Liver (tissue), 9 donors: ENCODE data around the gene MARCHF11. TPM values are rescaled to one million over a fixed set of nuclear protein-coding genes. Genes with fewer than 3 reads are reported as not detected.

Experiments
- DNase-seq: peaks from one replicate; pipeline ENCODE4 v3.0.0-alpha.2; 2017; ENCODE audit warnings: low spot score
- H3K27ac ChIP-seq, 2 donors: one replicate each; pipeline ENCODE4 v1.7.0; 2013; ENCODE audit warnings: inconsistent platforms in 2 of 2, low read length in 2 of 2, control low read depth in 1 of 2, low read depth in 1 of 2, mild to moderate bottlenecking in 1 of 2
- H3K27me3 ChIP-seq, 4 donors: one replicate each; pipeline versions ENCODE4 v1.6.1 to v1.7.0; 2013; ENCODE audit warnings: low read length in 3 of 4, inconsistent platforms in 1 of 4, mild to moderate bottlenecking in 1 of 4, moderate library complexity in 1 of 4; ENCODE audit not compliant: control insufficient read depth in 4 of 4, insufficient read depth in 4 of 4
- H3K36me3 ChIP-seq, 4 donors: one replicate each; pipeline versions ENCODE4 v1.6.1 to v1.7.0; 2013; ENCODE audit warnings: low read length in 3 of 4, mild to moderate bottlenecking in 3 of 4, low read depth in 1 of 4, moderate library complexity in 1 of 4; ENCODE audit not compliant: control insufficient read depth in 4 of 4, insufficient read depth in 3 of 4
- H3K4me1 ChIP-seq, 4 donors: one replicate each; pipeline versions ENCODE4 v1.6.1 to v1.7.0; 2013; ENCODE audit warnings: low read length in 3 of 4, mild to moderate bottlenecking in 3 of 4, moderate library complexity in 1 of 4; ENCODE audit not compliant: control insufficient read depth in 4 of 4, insufficient read depth in 4 of 4
- H3K4me3 ChIP-seq, 3 donors: one replicate each; pipeline versions ENCODE4 v1.6.1 to v1.7.0; 2013; ENCODE audit warnings: low read length in 3 of 3, control low read depth in 1 of 3, low read depth in 1 of 3, mild to moderate bottlenecking in 1 of 3
- H3K9ac ChIP-seq, 2 donors: one replicate each; pipeline ENCODE4 v1.7.0; 2013; ENCODE audit warnings: low read length in 2 of 2, mild to moderate bottlenecking in 2 of 2, moderate library complexity in 2 of 2, control low read depth in 1 of 2, low read depth in 1 of 2
- H3K9me3 ChIP-seq, 4 donors: one replicate each; pipeline versions ENCODE4 v1.6.1 to v1.7.0; 2013; ENCODE audit warnings: low read length in 3 of 4; ENCODE audit not compliant: control insufficient read depth in 4 of 4
- CTCF ChIP-seq: fragments of 150-350 bp; IDR thresholded peaks from 2 replicates; pipeline ENCODE4 v1.5.1; 2017; ENCODE audit warnings: improper control_type of control experiment, low read depth, low read length; ENCODE audit not compliant: missing input control
- EGR1 ChIP-seq, 2 donors: IDR thresholded peaks; 2 replicates each; pipeline ENCODE4 v1.6.1; 2016 to 2018; ENCODE audit warnings: antibody characterized with exemption in 2 of 2, low read depth in 2 of 2
- FOXA1 ChIP-seq: IDR thresholded peaks from 2 replicates; pipeline ENCODE4 v1.6.1; 2016; ENCODE audit warnings: antibody characterized with exemption
- GABPA ChIP-seq, 2 donors: IDR thresholded peaks in 1 of 2; conservative IDR thresholded peaks in 1 of 2; 2 replicates each; pipeline ENCODE4 v1.6.1; 2016; ENCODE audit warnings: antibody characterized with exemption in 2 of 2, mild to moderate bottlenecking in 1 of 2, moderate library complexity in 1 of 2
- HNF4A ChIP-seq, 2 donors: conservative IDR thresholded peaks; 2 replicates each; pipeline ENCODE4 v1.6.1; 2016; ENCODE audit warnings: antibody characterized with exemption in 2 of 2, mild to moderate bottlenecking in 2 of 2
- JUND ChIP-seq, 2 donors: IDR thresholded peaks; 2 replicates each; pipeline ENCODE4 v1.6.1; 2016; ENCODE audit warnings: antibody characterized with exemption in 2 of 2
- MAX ChIP-seq: IDR thresholded peaks from 2 replicates; pipeline ENCODE4 v1.6.1; 2016; ENCODE audit warnings: antibody characterized with exemption
- NR2F2 ChIP-seq: IDR thresholded peaks from 2 replicates; pipeline ENCODE4 v1.6.1; 2016; ENCODE audit warnings: antibody characterized with exemption
- RAD21 ChIP-seq, 2 donors: IDR thresholded peaks; 2 replicates each; pipeline ENCODE4 v1.6.1; 2016; ENCODE audit warnings: antibody characterized with exemption in 2 of 2, mild to moderate bottlenecking in 2 of 2
- RXRA ChIP-seq, 2 donors: IDR thresholded peaks; 2 replicates each; pipeline ENCODE4 v1.6.1; 2017 to 2018; ENCODE audit warnings: antibody characterized with exemption in 2 of 2, mild to moderate bottlenecking in 1 of 2
- SP1 ChIP-seq: IDR thresholded peaks from 2 replicates; pipeline ENCODE4 v1.6.1; 2018; ENCODE audit warnings: antibody characterized with exemption, mild to moderate bottlenecking
- TAF1 ChIP-seq: conservative IDR thresholded peaks from 2 replicates; pipeline ENCODE4 v1.6.1; 2016; ENCODE audit warnings: antibody characterized with exemption, mild to moderate bottlenecking
- YY1 ChIP-seq: IDR thresholded peaks from 2 replicates; pipeline ENCODE4 v1.6.1; 2016; ENCODE audit warnings: antibody characterized with exemption, mild to moderate bottlenecking
- ZBTB33 ChIP-seq: IDR thresholded peaks from 2 replicates; pipeline ENCODE4 v1.6.1; 2016; ENCODE audit warnings: antibody characterized with exemption
- WGBS: extraction: QIAGEN DNeasy Blood & Tissue Kit; methylation state at CpG from one replicate; pipeline ENCODE4 v1.1.7; 2013; 5-methylcytosine and 5-hydroxymethylcytosine counted together
- polyA plus RNA-seq, 2 donors: library from polyadenylated mRNA; stranded (reverse) in 1 of 2; unstranded in 1 of 2; fragments of 200-250 nt in 1 of 2; fragments of >200 nt in 1 of 2; fragmentation: Nextera tagmentation in 1 of 2; extraction: Ambion mirVana in 1 of 2; gene quantifications; one replicate each; pipeline versions ENCODE4 v1.2.1 to v1.2.3, GENCODE V29; 2013 to 2015
- total RNA-seq, 2 donors: library from RNA; depleted of rRNA; stranded (reverse); fragments of >200 nt; gene quantifications; one replicate each; pipeline ENCODE4 v1.2.3, GENCODE V29; 2014
- TF ChIP-seq, protein P1 (sequence below): IDR thresholded peaks from 2 replicates; pipeline ENCODE4 v1.6.1; 2016; ENCODE audit warnings: antibody characterized with exemption, mild to moderate bottlenecking
- TF ChIP-seq, protein P2 (sequence below): IDR thresholded peaks from 2 replicates; pipeline ENCODE4 v1.6.1; 2016; ENCODE audit warnings: antibody characterized with exemption
- donor health status: healthy.
- donor health status: healthy.
- donor health status: healthy.
- donor health status: healthy.
- donor health status: healthy.

The MARCHF11 gene
- total and polyA plus RNA-seq, 4 donors, result 0.05 TPM; not detected in 3

DNA sequence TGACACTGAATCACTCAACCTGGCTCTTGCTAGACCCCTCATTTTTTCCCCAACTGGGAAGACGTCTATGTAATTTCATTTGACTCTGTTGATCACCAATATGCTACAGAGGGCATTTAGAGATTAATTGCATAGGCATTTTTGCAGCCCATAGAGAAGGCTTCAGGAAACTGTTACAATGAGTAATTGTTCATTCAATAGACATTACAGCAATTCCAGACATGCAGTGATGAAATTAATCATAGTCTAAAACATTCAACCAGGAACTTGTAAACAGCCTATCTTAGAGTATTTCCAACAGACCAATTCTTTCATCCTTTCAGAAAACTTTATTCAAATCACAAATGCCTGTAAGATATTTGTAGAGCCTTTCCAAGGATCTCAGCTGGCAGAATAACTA is 122.3 kb downstream of the MARCHF11 start:
- no peaks in the 10 kb centered on the region for H3K9me3 ChIP-seq
- no peak for DNase-seq
- no peaks in the 10 kb centered on the region for H3K36me3 ChIP-seq
- WGBS, result 33% methylated on average over 1 of the region's 1 CpG
- TF ChIP-seq HNF4A (conservative IDR thresholded peaks at IDR 0.05) (no peak), TAF1 (no peak), YY1 (no peak), EGR1 (IDR thresholded peaks at IDR 0.05; ENCODE audit: low read depth in 2 of 2) (no peak), MAX (no peak), FOXA1 (no peak), GABPA (IDR thresholded peaks at IDR 0.05 in 1 of 2, conservative IDR thresholded peaks at IDR 0.05 in 1 of 2) (no peak), JUND (IDR thresholded peaks at IDR 0.05) (no peak), SP1 (no peak), CTCF (no peak)
- TF ChIP-seq, protein P1, sequence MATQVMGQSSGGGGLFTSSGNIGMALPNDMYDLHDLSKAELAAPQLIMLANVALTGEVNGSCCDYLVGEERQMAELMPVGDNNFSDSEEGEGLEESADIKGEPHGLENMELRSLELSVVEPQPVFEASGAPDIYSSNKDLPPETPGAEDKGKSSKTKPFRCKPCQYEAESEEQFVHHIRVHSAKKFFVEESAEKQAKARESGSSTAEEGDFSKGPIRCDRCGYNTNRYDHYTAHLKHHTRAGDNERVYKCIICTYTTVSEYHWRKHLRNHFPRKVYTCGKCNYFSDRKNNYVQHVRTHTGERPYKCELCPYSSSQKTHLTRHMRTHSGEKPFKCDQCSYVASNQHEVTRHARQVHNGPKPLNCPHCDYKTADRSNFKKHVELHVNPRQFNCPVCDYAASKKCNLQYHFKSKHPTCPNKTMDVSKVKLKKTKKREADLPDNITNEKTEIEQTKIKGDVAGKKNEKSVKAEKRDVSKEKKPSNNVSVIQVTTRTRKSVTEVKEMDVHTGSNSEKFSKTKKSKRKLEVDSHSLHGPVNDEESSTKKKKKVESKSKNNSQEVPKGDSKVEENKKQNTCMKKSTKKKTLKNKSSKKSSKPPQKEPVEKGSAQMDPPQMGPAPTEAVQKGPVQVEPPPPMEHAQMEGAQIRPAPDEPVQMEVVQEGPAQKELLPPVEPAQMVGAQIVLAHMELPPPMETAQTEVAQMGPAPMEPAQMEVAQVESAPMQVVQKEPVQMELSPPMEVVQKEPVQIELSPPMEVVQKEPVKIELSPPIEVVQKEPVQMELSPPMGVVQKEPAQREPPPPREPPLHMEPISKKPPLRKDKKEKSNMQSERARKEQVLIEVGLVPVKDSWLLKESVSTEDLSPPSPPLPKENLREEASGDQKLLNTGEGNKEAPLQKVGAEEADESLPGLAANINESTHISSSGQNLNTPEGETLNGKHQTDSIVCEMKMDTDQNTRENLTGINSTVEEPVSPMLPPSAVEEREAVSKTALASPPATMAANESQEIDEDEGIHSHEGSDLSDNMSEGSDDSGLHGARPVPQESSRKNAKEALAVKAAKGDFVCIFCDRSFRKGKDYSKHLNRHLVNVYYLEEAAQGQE, result no peak
- TF ChIP-seq, protein P2, sequence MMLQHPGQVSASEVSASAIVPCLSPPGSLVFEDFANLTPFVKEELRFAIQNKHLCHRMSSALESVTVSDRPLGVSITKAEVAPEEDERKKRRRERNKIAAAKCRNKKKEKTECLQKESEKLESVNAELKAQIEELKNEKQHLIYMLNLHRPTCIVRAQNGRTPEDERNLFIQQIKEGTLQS, result no peak
- peaks cover 0 to 6% (median 0%) of the 10 kb centered on the region in 4 donors for H3K27me3 ChIP-seq
- H3K9ac ChIP-seq, result no peak overlapping the region
- no peak overlapping the region for H3K27ac ChIP-seq
- no peak overlapping the region for H3K4me3 ChIP-seq
- no peaks in the 10 kb centered on the region for H3K4me1 ChIP-seq

DNA sequence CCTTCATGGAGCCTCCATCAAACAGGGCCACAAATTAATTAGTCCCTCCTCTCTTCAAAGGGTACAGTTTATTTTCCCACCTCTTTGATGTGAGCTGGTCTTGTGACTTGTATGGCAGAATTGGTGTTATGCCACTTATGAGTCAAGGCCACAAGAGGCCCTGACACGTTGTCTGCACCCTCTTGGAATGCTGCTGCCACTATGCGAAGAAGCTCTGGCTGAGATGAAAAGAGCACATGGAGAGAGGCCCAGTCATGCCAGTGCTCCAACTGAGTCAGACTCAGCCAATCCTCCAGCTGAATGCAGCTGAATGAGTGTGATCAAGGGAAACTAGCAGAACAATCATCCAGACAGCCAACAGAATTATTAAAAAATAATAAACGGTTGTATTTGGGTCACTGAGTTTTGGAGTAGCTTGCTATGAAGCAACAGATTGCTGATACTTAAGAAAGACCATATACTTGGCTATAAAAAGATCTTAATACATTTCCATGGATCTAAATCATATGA is 128.3 kb downstream of the MARCHF11 start:
- WGBS, result 58% methylated on average over 3 of the region's 3 CpGs

More for the DNA sequence above, 128.3 kb downstream of the MARCHF11 start:
- TF ChIP-seq, protein P1, result no peak
- no peak for TF ChIP-seq YY1
- TF ChIP-seq EGR1 (IDR thresholded peaks at IDR 0.05; ENCODE audit: low read depth in 2 of 2), result no peak
- TF ChIP-seq ZBTB33, result no peak
- no peak for TF ChIP-seq FOXA1
- TF ChIP-seq MAX, result no peak
- no peak for TF ChIP-seq CTCF
- TF ChIP-seq HNF4A (conservative IDR thresholded peaks at IDR 0.05), result no peak
- TF ChIP-seq, protein P2, result no peak
- no peak for TF ChIP-seq SP1
- no peak for TF ChIP-seq RAD21 (IDR thresholded peaks at IDR 0.05)
- TF ChIP-seq RXRA (IDR thresholded peaks at IDR 0.05), result no peak
- no peak for TF ChIP-seq NR2F2
- Histone ChIP-seq H3K4me1 (no peaks in the 10 kb centered on the region), H3K9ac (no peak overlapping the region), H3K27ac (no peak overlapping the region), H3K36me3 (no peaks in the 10 kb centered on the region), H3K4me3 (no peak overlapping the region), H3K9me3 (no peaks in the 10 kb centered on the region), H3K27me3 (peaks cover 0 to 4% (median 0%) of the 10 kb centered on the region in 4 donors)
- DNase-seq, result no peak
